Small intestine (tissue), 7 donors: ENCODE data around the gene TSFM. TPM values are rescaled to one million over a fixed set of nuclear protein-coding genes. Genes with fewer than 3 reads are reported as not detected.

Experiments
- DNase-seq, 2 donors: peaks; one replicate each; pipeline versions ENCODE4 v3.0.0 to v3.0.0-alpha.2; 2013
- FAIRE-seq: peaks from 2 replicates; lab custom pipeline; 2012; peaks lifted over from hg19 to GRCh38; lab: Jason Lieb, UNC
- H3K27ac ChIP-seq, 3 donors: one replicate each; pipeline ENCODE4 v1.5.1; 2013; ENCODE audit warnings: low read length in 2 of 3, mild to moderate bottlenecking in 2 of 3, control low read depth in 1 of 3, inconsistent platforms in 1 of 3, low read depth in 1 of 3, moderate library complexity in 1 of 3
- H3K27me3 ChIP-seq, 3 donors: one replicate each; pipeline ENCODE4 v1.6.1; 2013; ENCODE audit warnings: low read length in 3 of 3, inconsistent platforms in 1 of 3; ENCODE audit not compliant: control insufficient read depth in 3 of 3, insufficient read depth in 3 of 3
- H3K36me3 ChIP-seq, 3 donors: one replicate each; pipeline ENCODE4 v1.6.1; 2013; ENCODE audit warnings: low read length in 3 of 3, inconsistent platforms in 1 of 3, low read depth in 1 of 3, mild to moderate bottlenecking in 1 of 3, moderate library complexity in 1 of 3; ENCODE audit not compliant: control insufficient read depth in 3 of 3, insufficient read depth in 2 of 3
- H3K4me1 ChIP-seq, 3 donors: one replicate each; pipeline ENCODE4 v1.6.1; 2013; ENCODE audit warnings: low read length in 2 of 3, inconsistent platforms in 1 of 3, low read depth in 1 of 3, mild to moderate bottlenecking in 1 of 3, moderate library complexity in 1 of 3; ENCODE audit not compliant: control insufficient read depth in 3 of 3, insufficient read depth in 2 of 3
- H3K4me3 ChIP-seq, 3 donors: one replicate each; pipeline ENCODE4 v1.5.1; 2013; ENCODE audit warnings: low read length in 3 of 3, control low read depth in 1 of 3, inconsistent platforms in 1 of 3, low read depth in 1 of 3, mild to moderate bottlenecking in 1 of 3, moderate library complexity in 1 of 3
- H3K9me3 ChIP-seq, 2 donors: one replicate each; pipeline ENCODE4 v1.6.1; 2013; ENCODE audit warnings: low read depth in 1 of 2, low read length in 1 of 2; ENCODE audit not compliant: control insufficient read depth in 2 of 2, insufficient read depth in 1 of 2
- WGBS, 3 donors: extraction: QIAGEN DNeasy Blood & Tissue Kit; methylation state at CpG; one replicate each; pipeline ENCODE4 v1.1.7; 2013; 5-methylcytosine and 5-hydroxymethylcytosine counted together
- polyA plus RNA-seq, 4 donors: library from polyadenylated mRNA; stranded (reverse) in 3 of 4; unstranded in 1 of 4; fragments of 200-250 nt in 3 of 4; fragments of 120-200 nt in 1 of 4; gene quantifications; one replicate each; pipeline versions ENCODE4 v1.2.1 to v1.2.3, GENCODE V29; 2013
- donor health status: healthy with polysubstance abuse.
- donor health status: control.
- donor health status: control.
- donor health status: Bipolar disorder and iron deficiency.
- donor health status: healthy.

Gene TSFM
- polyA plus RNA-seq, 4 donors, result 22.4 to 52.4 (median 35.4) TPM

DNA sequence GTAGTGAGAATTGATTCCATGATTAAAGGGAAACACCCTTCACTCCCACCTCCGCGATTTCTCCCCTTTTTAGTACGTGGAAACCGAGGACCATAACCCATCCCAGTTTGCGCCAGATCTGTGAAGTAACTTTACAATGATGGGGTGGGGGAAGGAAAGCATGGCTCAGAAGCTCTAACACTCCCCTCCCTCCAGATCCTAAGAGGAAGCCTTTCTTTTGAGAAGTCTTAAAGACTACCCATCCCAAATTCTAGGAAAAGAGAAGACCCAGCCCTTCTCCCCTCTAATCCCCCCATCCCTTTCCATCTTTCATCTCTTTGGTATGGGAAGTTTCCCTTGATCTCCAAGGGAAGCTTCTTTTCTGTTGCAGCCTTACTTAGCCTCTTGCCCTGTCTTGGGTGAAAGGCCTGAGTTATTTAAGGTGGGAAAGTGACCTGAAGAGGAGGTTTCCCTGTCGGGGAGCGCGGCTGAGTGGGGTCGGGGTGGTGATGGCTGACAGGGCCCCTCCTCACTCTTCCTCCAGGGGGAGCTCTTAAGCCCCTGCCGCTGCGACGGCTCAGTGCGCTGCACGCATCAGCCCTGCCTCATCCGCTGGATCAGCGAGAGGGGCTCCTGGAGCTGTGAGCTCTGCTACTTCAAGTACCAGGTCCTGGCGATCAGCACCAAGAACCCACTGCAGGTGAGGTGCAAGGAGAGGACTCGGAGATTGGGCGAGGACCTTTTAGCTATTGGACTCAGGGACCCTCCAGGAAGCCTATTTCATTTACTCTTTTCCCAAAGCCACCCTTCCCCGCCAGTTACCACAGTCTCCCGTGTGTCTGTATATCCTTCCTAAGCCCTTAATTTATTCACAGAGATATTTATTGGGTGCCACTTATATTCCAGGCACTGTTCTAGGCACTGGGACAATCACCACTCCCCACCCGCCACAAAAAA, 25.9 kb upstream of the TSFM start:
- WGBS, 3 donors, result 33 to 37% (median 35%) methylated on average over 22 of the region's 22 CpGs
- peak overlapping the region in 1 of 3 donors; percentile 87 for H3K27ac ChIP-seq
- peak overlapping the region in 2 of 3 donors; percentile 60 to 85 for H3K4me3 ChIP-seq
- FAIRE-seq (no peak), DNase-seq (peak; percentile 51 to 77)
- H3K36me3 ChIP-seq, result peaks cover 0 to 24% (median 0%) of the 10 kb centered on the region in 3 donors
- no peaks in the 10 kb centered on the region for H3K9me3 ChIP-seq
- peaks cover 0 to 21% (median 2%) of the 10 kb centered on the region in 3 donors for H3K4me1 ChIP-seq
- H3K27me3 ChIP-seq, result no peaks in the 10 kb centered on the region

DNA sequence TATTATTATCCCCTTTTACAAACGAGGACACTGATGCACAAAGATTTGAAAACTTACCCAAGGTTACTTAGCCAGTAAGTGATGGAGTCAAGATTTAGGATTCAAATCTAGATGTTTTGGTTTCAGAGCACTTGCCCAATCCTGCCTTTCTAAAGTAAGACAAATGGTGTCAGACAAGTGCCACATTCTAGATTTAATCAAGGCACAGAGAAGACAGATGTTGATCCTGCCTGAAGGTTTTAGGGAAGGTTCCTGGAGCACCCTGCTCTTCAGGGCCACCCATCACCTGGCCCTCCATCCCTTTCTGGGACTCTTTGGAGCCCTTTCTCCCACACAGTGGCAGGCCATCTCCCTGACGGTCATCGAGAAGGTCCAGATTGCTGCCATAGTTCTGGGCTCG, 24.8 kb upstream of the TSFM start:
- peaks cover 0 to 18% (median 2%) of the 10 kb centered on the region in 3 donors for H3K4me1 ChIP-seq
- H3K27me3 ChIP-seq, result no peaks in the 10 kb centered on the region
- peaks cover 0 to 28% (median 0%) of the 10 kb centered on the region in 3 donors for H3K36me3 ChIP-seq
- WGBS, 3 donors, result 87 to 97% (median 95%) methylated on average over 4 of the region's 4 CpGs
- no peak for DNase-seq
- H3K9me3 ChIP-seq, result no peaks in the 10 kb centered on the region
- no peak overlapping the region for H3K4me3 ChIP-seq
- no peak overlapping the region for H3K27ac ChIP-seq
- no peak for FAIRE-seq

DNA sequence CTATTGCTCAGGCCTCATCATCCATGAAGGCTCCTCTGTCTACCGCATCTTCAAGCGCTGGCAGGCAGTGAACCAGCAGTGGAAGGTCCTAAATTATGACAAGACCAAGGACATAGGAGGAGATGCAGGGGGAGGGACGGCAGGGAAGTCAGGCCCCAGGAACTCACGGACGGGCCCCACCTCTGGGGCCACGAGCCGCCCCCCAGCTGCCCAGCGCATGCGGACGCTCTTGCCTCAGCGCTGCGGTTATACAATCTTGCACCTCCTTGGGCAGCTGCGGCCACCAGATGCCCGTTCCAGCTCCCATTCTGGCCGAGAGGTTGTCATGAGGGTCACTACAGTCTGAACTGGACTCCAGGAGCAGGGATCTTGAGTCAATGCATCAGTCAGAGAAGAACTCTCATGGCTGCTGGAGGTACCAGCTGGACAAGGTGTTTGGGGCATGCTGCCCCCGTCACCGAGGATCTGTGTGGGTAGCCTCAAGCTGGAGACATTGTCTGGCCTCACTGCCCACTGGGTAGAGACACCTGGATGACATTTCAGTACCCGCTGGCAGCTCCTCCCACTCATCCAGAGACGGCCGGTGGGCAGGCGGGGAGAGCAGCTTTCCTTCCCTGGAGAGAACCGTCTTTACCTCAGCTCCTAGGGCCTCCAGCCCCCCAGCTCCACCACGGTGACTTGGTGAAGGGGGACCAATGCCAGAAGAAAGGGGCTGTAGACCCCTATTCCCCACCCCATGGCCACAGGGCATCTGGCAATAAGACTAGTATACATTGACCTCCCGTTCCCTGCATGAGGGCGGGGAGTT, 23.8 kb upstream of the TSFM start:
- Histone ChIP-seq H3K27ac (no peak overlapping the region), H3K36me3 (peaks cover 0 to 28% (median 0%) of the 10 kb centered on the region in 3 donors), H3K4me3 (no peak overlapping the region), H3K27me3 (peaks cover 0 to 5% (median 2%) of the 10 kb centered on the region in 3 donors), H3K4me1 (peaks cover 0 to 10% (median 2%) of the 10 kb centered on the region in 3 donors), H3K9me3 (no peaks in the 10 kb centered on the region)
- WGBS, 3 donors, result 90 to 93% (median 91%) methylated on average over 22 to 25 of the region's 25 CpGs
- FAIRE-seq (no peak), DNase-seq (no peak)

DNA sequence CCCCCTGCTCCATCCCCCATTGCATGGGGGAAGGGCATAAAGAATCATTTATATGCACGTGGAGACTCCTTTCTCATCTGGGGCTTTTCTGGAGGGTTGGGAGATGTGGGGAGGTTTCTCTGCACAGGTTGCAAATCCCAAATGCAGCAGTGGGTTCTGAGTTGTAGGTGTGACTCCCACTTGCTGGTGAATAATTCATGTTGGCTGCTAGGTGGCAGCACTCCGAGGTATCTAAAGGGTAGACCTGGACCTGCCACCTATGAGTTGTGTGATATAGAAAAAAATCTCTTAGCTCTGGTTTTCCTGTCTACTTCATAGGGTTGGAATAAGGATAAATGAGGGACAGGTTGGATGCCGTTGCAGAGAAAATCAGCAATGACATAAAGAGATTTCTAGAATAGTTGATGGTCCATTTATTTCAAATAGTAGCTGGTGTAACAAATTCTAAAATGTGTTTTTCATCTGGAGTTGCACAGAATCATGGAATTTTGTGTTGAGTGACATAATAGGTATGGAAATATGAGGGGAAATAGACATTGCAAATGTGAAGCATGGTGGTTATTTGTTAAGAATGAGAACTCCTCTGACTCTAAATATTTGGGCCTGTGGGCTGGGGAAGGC, 23.1 kb upstream of the TSFM start:
- peak; percentile 56 to 60 for DNase-seq
- Histone ChIP-seq H3K4me3 (no peak overlapping the region), H3K36me3 (peaks cover 0 to 28% (median 0%) of the 10 kb centered on the region in 3 donors), H3K27ac (no peak overlapping the region), H3K4me1 (peaks cover 0 to 6% (median 2%) of the 10 kb centered on the region in 3 donors), H3K27me3 (peaks cover 0 to 12% (median 7%) of the 10 kb centered on the region in 3 donors), H3K9me3 (no peaks in the 10 kb centered on the region)
- FAIRE-seq, result no peak
- WGBS, 3 donors, result 20 to 36% (median 25%) methylated on average over 3 of the region's 3 CpGs

DNA sequence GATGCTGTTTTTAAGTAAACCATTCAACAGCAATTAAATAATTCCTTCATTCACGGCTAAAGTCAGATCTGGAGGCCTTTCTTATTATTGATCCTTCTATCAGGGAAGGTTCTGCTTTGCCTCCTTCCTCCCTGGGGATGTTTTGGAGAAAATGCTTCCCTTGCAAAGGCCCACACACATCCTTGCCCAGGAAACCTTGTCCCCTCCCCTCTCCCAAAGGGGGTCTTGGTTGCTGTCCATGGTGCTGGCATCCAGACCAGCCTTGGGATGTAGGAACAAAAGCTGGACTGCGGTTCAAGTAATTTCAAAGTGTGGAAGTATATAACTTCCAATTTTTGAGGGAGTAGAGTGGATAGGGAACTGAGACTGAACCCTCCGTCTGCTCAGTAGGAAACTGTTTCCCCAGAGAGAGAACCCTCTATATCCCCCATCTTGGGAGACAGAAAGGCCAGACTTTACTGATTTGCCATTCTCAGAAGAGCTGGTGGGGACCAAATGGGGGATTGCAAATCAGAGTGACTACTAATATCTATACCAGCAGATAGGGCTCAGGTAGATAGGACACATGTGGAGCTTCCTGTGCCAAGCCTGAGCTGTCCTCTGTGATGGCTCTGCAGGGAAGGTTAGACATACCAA, 22.1 kb upstream of the TSFM start:
- Histone ChIP-seq H3K4me1 (peaks cover 2 to 11% (median 2%) of the 10 kb centered on the region in 3 donors), H3K9me3 (no peaks in the 10 kb centered on the region), H3K4me3 (no peak overlapping the region), H3K27ac (no peak overlapping the region), H3K27me3 (peaks cover 0 to 22% (median 7%) of the 10 kb centered on the region in 3 donors), H3K36me3 (peaks cover 0 to 28% (median 0%) of the 10 kb centered on the region in 3 donors)
- 88 to 90% (median 90%) methylated on average over 3 of the region's 3 CpGs for WGBS, 3 donors
- FAIRE-seq (no peak), DNase-seq (no peak)

DNA sequence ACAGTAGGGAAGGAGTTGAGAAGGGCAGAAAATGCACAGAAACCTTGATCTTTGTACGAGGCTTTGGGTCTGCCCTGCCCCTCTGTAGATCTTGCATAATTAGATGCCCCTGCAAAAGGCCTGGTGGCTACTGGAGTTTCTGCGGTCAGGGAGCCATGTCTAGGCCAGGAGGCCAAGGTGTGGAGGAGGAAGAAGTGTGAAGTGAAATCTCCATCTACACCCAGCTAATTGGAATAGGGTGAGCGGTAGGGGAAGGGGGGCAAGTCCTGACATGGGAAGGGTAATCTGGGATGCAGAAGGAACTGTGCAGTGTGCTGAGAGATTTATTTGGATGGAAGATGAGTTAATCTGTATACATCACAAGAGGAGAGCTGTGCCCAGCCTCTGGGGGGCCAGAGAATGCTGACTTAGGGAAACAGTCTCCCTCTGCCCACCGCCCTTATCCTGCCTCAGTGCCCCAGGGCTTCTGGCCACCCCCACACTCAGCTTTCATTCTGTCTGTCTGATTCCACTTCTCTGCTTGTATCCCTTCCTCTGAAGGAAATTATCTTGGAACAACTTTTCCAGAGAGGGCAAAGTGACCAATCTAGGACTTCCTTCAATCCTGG, 21.1 kb upstream of the TSFM start:
- DNase-seq, result no peak
- Histone ChIP-seq H3K4me1 (peaks cover 2 to 21% (median 6%) of the 10 kb centered on the region in 3 donors), H3K9me3 (no peaks in the 10 kb centered on the region), H3K36me3 (peaks cover 0 to 28% (median 0%) of the 10 kb centered on the region in 3 donors), H3K27me3 (peaks cover 0 to 32% (median 9%) of the 10 kb centered on the region in 3 donors), H3K27ac (no peak overlapping the region), H3K4me3 (no peak overlapping the region)
- no peak for FAIRE-seq
- WGBS, 3 donors, result 91 to 93% (median 92%) methylated on average over 4 of the region's 4 CpGs

DNA sequence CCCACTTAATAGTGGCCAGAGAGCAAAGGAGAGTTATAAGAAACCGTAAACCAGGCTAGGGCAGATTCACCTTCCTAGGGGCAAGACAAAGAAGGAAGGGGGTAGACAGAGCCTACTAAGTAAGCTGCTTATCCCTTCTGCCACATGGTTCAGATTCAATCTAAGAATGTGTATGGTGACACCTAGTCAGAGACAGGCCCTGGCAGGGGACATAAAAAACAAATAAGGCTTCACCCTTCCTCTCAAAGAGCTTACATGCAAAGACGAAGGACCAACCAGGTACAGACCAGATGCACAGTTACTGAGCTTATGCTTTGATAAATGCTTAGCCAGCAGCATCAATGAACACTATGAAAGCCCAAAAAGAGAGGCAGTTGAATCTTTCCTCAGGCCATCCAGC, 20.1 kb upstream of the TSFM start:
- no peak for FAIRE-seq
- H3K4me1 ChIP-seq, result peaks cover 2 to 28% (median 5%) of the 10 kb centered on the region in 3 donors
- peaks cover 0 to 26% (median 0%) of the 10 kb centered on the region in 3 donors for H3K36me3 ChIP-seq
- peaks cover 3 to 42% (median 10%) of the 10 kb centered on the region in 3 donors for H3K27me3 ChIP-seq
- WGBS, 3 donors, result 86 to 93% (median 93%) methylated on average over 2 of the region's 2 CpGs
- H3K4me3 ChIP-seq, result no peak overlapping the region
- no peaks in the 10 kb centered on the region for H3K9me3 ChIP-seq
- H3K27ac ChIP-seq, result no peak overlapping the region
- no peak for DNase-seq
